GM11168 (cell line): ENCODE data around the gene NEK2.
"Not testable (repeated sequence)": the region's sequence is repeated elsewhere in the genome, so short reads cannot be mapped to it uniquely, and the experiment has no call there.

Source experiments
- in situ Hi-C: fragments of 300-500 bp; cut with MboI; formaldehyde crosslinking; loops from one replicate; pipeline ENCODE4 v1.12.0; 2022; ENCODE audit warnings: low sequenced_read_pairs; ENCODE audit not compliant: unreplicated experiment

Gene NEK2

GRCh38 chr1:211638689-211639101 is 36.7 kb downstream of the NEK2 start:
- in situ Hi-C loops: no loop called here

- in situ Hi-C loops: no loop called here
These were observed 37.2 kb downstream of the NEK2 start for GRCh38 chr1:211638246-211638645.

- in situ Hi-C loops: no loop called here
These were observed 38.4 kb downstream of the NEK2 start for GRCh38 chr1:211637066-211637465.

GRCh38 chr1:211636575-211637029 is 38.8 kb downstream of the NEK2 start:
- in situ Hi-C loops: not testable (repeated sequence)

- in situ Hi-C loops: no loop called here
These were observed 39.7 kb downstream of the NEK2 start for GRCh38 chr1:211635597-211636205.

- in situ Hi-C loops: no loop called here
These were observed 40.5 kb downstream of the NEK2 start for GRCh38 chr1:211634931-211635330.

GRCh38 chr1:211634461-211634860 is 41.0 kb downstream of the NEK2 start:
- in situ Hi-C loops: no loop called here

- in situ Hi-C loops: no loop called here
These were observed 41.9 kb downstream of the NEK2 start for GRCh38 chr1:211633524-211633846.

- in situ Hi-C loops: no loop called here
These were observed 42.5 kb downstream of the NEK2 start for GRCh38 chr1:211632808-211633523.

GRCh38 chr1:211632117-211632807 is 43.2 kb downstream of the NEK2 start:
- in situ Hi-C loops: no loop called here

- in situ Hi-C loops: no loop called here
These were observed 44.3 kb downstream of the NEK2 start for GRCh38 chr1:211631168-211631567.

- in situ Hi-C loops: no loop called here
These were observed 45.0 kb downstream of the NEK2 start for GRCh38 chr1:211630236-211631081.

- in situ Hi-C loops: no loop called here
These were observed 47.0 kb downstream of the NEK2 start for GRCh38 chr1:211628417-211628816.

GRCh38 chr1:211627259-211627658 is 48.2 kb downstream of the NEK2 start:
- in situ Hi-C loops: no loop called here

- in situ Hi-C loops: not testable (repeated sequence)
These were observed 49.6 kb downstream of the NEK2 start for GRCh38 chr1:211625866-211626265.

- in situ Hi-C loops: no loop called here
These were observed 50.4 kb downstream of the NEK2 start for GRCh38 chr1:211625040-211625439.

- in situ Hi-C loops: no loop called here
These were observed 51.9 kb downstream of the NEK2 start for GRCh38 chr1:211623515-211623914.

- in situ Hi-C loops: no loop called here
These were observed 53.8 kb downstream of the NEK2 start for GRCh38 chr1:211621447-211622198.

- in situ Hi-C loops: no loop called here
These were observed 55.3 kb downstream of the NEK2 start for GRCh38 chr1:211620097-211620496.
